AG04450 (cell line): Measurements from ENCODE around the gene CARMIL1. TPM values are rescaled to one million over a fixed set of nuclear protein-coding genes. Genes with fewer than 3 reads are reported as not detected.

Experiments used
- CTCF ChIA-PET: fragments of 300-600, 350-600 bp; formaldehyde crosslinking; extraction: SDS; loops from one replicate; lab custom pipeline; 2022; ENCODE audit warnings: antibody characterized with exemption, inconsistent platforms; lab: Charles Lee
- POLR2A ChIA-PET: fragments of 350-600 bp; formaldehyde crosslinking; extraction: SDS; loops from one replicate; lab custom pipeline; 2021; ENCODE audit warnings: antibody characterized with exemption, inconsistent platforms; lab: Yijun Ruan, JAX
- DNase-seq: peaks from one replicate; pipeline ENCODE4 v3.0.0-alpha.2; 2011; ENCODE audit warnings: low read depth, low spot score
- H3K27ac ChIP-seq: one replicate; pipeline ENCODE4 v1.5.1; 2012; ENCODE audit warnings: low read depth, low read length, control low read depth
- H3K27me3 ChIP-seq: one replicate; pipeline ENCODE4 v1.6.0; 2012; ENCODE audit warnings: low read length; ENCODE audit not compliant: control insufficient read depth, insufficient read depth
- H3K4me3 ChIP-seq: 2 replicates; pipeline ENCODE4 v1.5.1; 2011; ENCODE audit warnings: mild to moderate bottlenecking, low read depth, low read length, control low read depth
- H3K9me3 ChIP-seq: 2 replicates; pipeline ENCODE4 v1.5.1; 2012; ENCODE audit warnings: low read length; ENCODE audit not compliant: control insufficient read depth, insufficient read depth
- polyA plus RNA-seq: library from polyadenylated mRNA; depleted of rRNA; stranded (reverse); fragments of >200 nt; gene quantifications from 2 replicates; pipeline ENCODE4 v1.2.3, GENCODE V29; 2011
- TF ChIP-seq, protein P1 (sequence below): IDR thresholded peaks from 2 replicates; pipeline ENCODE4 v1.5.1; 2011; ENCODE audit warnings: low read depth, low read length, control low read depth, inconsistent platforms

The CARMIL1 gene
- polyA plus RNA-seq, 1 experiment, result 0.55 TPM

DNA sequence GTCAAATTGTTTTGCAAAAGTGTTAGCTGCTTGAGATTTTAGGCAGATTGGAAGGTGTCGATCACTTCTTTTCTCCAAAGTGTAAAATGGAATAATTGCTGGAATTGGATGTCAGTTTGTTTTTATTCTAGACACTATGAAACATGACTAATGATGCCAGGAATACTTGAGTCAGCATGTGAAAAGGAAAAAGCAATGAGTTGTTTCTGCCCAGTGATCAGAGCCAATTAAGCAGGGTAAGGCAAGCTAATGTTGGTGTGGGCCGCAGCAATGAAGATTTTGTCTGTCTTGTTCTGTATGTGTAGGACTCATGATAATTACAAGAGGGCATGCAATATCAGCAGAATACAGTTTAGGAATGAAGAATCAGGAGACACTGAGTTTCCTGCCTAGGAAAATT lies 110.3 kb downstream of the CARMIL1 start:
- TF ChIP-seq, protein P1, sequence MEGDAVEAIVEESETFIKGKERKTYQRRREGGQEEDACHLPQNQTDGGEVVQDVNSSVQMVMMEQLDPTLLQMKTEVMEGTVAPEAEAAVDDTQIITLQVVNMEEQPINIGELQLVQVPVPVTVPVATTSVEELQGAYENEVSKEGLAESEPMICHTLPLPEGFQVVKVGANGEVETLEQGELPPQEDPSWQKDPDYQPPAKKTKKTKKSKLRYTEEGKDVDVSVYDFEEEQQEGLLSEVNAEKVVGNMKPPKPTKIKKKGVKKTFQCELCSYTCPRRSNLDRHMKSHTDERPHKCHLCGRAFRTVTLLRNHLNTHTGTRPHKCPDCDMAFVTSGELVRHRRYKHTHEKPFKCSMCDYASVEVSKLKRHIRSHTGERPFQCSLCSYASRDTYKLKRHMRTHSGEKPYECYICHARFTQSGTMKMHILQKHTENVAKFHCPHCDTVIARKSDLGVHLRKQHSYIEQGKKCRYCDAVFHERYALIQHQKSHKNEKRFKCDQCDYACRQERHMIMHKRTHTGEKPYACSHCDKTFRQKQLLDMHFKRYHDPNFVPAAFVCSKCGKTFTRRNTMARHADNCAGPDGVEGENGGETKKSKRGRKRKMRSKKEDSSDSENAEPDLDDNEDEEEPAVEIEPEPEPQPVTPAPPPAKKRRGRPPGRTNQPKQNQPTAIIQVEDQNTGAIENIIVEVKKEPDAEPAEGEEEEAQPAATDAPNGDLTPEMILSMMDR, result no peak
- H3K4me3 ChIP-seq, result no peak overlapping the region
- H3K27ac ChIP-seq, result no peak overlapping the region
- CTCF ChIA-PET, result no interaction called here
- POLR2A ChIA-PET, result no interaction called here
- no peaks in the 10 kb centered on the region for H3K27me3 ChIP-seq
- H3K9me3 ChIP-seq, result no peaks in the 10 kb centered on the region
- no peak for DNase-seq

DNA sequence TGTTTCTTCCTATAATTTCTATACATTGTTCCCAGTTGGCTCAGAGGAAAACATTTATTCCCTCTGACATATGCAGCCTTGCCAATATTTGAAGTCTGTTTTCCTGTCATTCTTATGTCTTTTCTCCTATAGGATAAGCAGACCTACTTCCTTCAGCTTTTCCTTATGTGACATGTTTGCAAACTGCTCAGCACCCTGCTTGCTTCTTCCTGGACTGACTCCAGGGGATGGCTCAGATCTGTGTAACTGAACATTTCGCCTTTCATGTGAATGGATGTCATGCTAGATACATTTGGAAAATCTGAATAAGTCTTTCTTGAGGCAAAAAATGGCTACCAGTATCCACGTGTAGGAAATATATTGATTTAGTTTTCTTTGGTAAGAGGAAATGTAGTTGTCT lies 113.2 kb downstream of the CARMIL1 start:
- ChIA-PET CTCF (no interaction called here), POLR2A (no interaction called here)
- TF ChIP-seq, protein P1, result no peak
- no peak overlapping the region for H3K4me3 ChIP-seq
- DNase-seq, result no peak
- no peaks in the 10 kb centered on the region for H3K9me3 ChIP-seq
- no peak overlapping the region for H3K27ac ChIP-seq
- no peaks in the 10 kb centered on the region for H3K27me3 ChIP-seq

DNA sequence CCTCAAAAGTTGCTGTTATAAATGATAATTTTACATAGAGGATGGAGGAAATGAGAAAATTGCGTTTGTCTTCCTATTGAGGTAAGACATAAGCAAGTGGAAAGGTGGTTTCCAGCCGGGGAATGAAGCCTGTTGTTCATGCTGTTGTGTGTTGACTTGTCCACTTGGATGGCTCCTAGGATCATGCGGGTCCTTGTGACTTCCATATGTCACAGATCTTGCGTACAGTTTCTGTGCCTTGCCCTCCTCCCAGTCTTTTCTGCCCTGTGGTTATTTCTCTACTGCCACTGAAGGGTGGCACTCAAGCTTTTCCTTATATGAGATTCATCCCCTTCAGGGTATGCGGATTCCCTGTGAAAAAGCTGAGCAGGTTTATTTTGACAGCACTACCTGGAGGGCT lies 116.6 kb downstream of the CARMIL1 start:
- Histone ChIP-seq H3K27me3 (no peaks in the 10 kb centered on the region), H3K27ac (no peak overlapping the region), H3K9me3 (no peaks in the 10 kb centered on the region), H3K4me3 (no peak overlapping the region)
- DNase-seq, result no peak
- ChIA-PET POLR2A (no interaction called here), CTCF (no interaction called here)
- TF ChIP-seq, protein P1, result no peak

DNA sequence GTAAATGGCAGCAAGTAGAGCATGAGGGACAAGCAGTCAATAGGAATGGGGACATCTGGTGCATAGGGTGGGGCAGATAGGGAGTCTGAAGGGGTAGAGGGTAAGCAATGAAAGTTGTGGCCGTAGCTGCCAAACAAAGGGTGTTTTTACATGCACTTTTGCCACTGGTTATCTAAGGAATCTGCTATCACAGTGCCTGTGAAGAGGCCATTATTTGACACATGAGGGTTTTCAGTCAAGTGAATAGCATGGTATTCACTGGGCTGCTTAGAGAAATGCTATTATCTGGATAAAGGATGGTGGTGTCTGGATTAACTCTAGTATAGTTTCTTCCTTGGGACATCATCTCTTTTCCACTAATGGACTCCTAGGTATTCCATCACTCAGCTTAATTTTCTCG lies 118.2 kb downstream of the CARMIL1 start:
- H3K9me3 ChIP-seq, result no peaks in the 10 kb centered on the region
- no peak overlapping the region for H3K27ac ChIP-seq
- TF ChIP-seq, protein P1, result no peak
- no peaks in the 10 kb centered on the region for H3K27me3 ChIP-seq
- no peak overlapping the region for H3K4me3 ChIP-seq
- ChIA-PET POLR2A (no interaction called here), CTCF (no interaction called here)
- DNase-seq, result no peak

DNA sequence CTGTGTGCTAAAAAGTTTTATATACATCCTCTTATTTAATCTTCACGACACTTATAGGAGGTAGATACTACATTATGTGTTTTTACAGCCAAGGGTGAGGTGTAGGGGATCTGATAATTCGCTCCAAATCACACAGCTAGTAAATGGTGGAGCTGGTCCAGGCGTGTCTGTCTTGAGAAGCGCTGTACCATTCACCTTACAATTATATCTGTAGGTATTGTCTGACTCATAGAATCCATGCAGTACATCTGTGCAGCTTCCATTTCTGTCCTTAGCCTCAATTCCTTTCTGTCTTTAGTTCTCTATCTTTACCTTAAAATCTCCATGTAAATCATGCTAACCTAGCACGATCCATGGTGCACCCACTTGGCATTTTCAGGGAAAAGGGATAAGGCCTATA lies 120.7 kb downstream of the CARMIL1 start:
- no peaks in the 10 kb centered on the region for H3K9me3 ChIP-seq
- no peak overlapping the region for H3K27ac ChIP-seq
- ChIA-PET CTCF (no interaction called here), POLR2A (no interaction called here)
- TF ChIP-seq, protein P1, result no peak
- H3K27me3 ChIP-seq, result no peaks in the 10 kb centered on the region
- DNase-seq, result no peak
- H3K4me3 ChIP-seq, result no peak overlapping the region
